Omental fat pad (tissue), 4 donors: Measurements from ENCODE around the gene SYT7. TPM values are rescaled to one million over a fixed set of nuclear protein-coding genes. Genes with fewer than 3 reads are reported as not detected.
"Not testable (repeated sequence)": the region's sequence is repeated elsewhere in the genome, so short reads cannot be mapped to it uniquely, and the experiment has no call there.

Source experiments
- ATAC-seq: fragments of 150-250 bp; one replicate; pipeline ENCODE4 v1.9.1; 2016; ENCODE audit warnings: mild to moderate bottlenecking, moderate library complexity; ENCODE audit not compliant: low FRiP score
- DNase-seq: peaks from one replicate; pipeline ENCODE4 v3.0.0-alpha.2; 2019; ENCODE audit warnings: low spot score
- total RNA-seq, 4 donors: library from RNA; depleted of rRNA; stranded (reverse); fragments of >200 nt; gene quantifications; one replicate each; pipeline ENCODE4 v1.1.0, GENCODE V29; 2016
- TF ChIP-seq, protein P1 (sequence below), 3 donors: fragments of 450-650 bp; IDR thresholded peaks; one replicate each; pipeline ENCODE4 v1.5.1; 2016 to 2017; ENCODE audit warnings: antibody characterized with exemption in 3 of 3, mild to moderate bottlenecking in 3 of 3, moderate library complexity in 2 of 3

SYT7 gene
- total RNA-seq, 4 donors from 2014 or later = 1.6 to 6.6 (median 4.4) TPM

DNA sequence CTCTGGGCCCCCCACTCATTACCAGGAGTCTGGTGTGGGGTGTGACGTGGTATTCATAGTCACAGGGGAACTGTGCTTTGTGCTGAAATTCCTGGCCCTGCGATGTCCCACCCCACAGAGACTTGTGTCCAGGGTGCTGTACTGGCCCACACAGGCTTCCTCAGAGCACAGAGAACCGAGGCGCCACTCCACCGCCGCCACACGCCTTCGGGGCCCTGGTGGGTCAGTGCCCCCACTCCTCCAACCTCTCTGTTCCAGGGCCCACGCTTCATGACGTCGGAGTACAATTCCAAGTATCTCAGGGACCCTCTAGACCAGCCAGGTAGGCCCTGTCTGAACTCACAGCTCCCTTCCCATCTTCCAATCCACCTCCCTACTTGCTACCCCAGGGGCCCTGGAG is 95.8 kb downstream of the SYT7 start:
- ATAC-seq = no peak
- TF ChIP-seq, protein P1, sequence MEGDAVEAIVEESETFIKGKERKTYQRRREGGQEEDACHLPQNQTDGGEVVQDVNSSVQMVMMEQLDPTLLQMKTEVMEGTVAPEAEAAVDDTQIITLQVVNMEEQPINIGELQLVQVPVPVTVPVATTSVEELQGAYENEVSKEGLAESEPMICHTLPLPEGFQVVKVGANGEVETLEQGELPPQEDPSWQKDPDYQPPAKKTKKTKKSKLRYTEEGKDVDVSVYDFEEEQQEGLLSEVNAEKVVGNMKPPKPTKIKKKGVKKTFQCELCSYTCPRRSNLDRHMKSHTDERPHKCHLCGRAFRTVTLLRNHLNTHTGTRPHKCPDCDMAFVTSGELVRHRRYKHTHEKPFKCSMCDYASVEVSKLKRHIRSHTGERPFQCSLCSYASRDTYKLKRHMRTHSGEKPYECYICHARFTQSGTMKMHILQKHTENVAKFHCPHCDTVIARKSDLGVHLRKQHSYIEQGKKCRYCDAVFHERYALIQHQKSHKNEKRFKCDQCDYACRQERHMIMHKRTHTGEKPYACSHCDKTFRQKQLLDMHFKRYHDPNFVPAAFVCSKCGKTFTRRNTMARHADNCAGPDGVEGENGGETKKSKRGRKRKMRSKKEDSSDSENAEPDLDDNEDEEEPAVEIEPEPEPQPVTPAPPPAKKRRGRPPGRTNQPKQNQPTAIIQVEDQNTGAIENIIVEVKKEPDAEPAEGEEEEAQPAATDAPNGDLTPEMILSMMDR (IDR thresholded peaks at IDR 0.05) = no peak
- no peak for DNase-seq

DNA sequence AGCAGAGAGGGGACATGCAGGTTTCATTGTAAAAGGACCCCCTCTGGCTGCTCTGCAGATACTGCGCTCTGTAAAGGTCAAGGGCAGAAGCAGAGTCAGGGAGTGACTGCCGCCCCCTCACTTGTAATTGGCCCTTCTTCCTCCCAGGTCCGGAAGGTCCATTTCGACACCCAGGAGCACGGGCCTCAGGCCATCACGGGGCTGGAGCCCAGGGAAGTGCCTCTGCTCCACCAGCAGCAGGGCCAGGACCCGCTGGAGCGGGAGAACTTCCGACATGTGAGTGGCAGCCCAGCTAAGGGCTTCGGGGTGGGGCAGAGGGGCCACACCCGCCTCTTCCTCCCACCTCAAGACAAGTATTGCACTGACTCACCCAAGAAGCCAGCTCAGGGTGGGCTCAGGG is 96.3 kb downstream of the SYT7 start:
- ATAC-seq (no peak), DNase-seq (no peak)
- TF ChIP-seq, protein P1 (IDR thresholded peaks at IDR 0.05) = no peak

DNA sequence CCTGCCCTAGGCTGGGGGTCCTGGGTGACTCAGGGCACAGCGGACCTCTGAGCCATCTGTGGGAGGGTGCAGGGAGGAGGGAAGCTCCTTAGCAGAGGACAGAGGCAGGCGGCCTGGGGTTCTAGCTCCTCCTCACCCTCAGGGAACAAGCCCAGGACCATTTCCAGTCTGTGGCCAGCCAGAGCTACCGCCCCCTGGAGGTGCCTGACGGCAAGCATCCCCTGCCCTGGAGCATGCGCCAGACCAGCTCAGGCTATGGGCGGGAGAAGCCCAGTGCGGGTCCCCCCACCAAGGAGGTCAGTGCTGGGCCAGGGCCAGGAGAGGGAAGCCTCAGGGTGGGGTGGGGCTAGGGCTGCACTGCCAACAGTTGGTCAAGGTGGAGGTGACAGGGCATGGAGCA is 98.4 kb downstream of the SYT7 start:
- DNase-seq (no peak), ATAC-seq (no peak)
- TF ChIP-seq, protein P1 (IDR thresholded peaks at IDR 0.05) = no peak

DNA sequence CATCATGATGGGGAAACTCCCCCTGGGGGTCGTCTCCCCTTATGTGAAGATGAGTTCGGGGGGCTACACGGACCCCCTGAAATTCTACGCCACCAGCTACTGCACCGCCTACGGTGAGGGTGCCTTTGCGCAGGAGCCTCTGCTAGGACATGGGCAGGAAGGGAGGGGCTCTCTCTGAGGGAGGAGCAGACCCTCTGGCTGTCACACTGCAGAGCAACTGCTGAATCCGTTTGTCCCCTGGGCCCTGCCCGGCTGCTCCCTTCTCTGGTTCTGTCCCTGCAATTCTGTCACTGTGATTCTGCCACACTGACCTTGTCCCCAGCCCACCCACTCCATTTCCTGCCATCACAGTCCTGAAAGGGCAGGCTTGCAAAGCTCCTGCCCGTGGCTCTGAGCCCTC is 99.1 kb downstream of the SYT7 start:
- DNase-seq (no peak), ATAC-seq (no peak)
- TF ChIP-seq, protein P1 (IDR thresholded peaks at IDR 0.05) = no peak

DNA sequence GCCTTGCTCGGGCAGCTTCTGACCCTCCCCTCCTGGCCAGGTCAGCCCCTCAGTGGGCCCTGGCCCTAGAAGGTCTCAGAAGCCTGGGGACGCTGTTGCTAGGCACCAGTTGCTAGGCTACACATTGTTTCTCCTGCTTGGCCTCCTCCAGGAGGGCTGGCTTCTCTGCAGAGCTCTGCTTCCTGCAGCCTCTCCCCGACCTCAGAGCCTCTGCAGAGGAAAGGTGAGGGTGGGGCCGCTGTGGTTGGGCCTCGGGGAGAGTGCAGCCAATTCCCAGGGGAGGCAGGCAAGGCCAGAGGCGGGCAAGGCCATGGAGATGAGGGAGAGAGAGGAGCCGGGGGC is 99.9 kb downstream of the SYT7 start:
- TF ChIP-seq, protein P1 (IDR thresholded peaks at IDR 0.05) = no peak
- ATAC-seq (no peak), DNase-seq (no peak)

DNA sequence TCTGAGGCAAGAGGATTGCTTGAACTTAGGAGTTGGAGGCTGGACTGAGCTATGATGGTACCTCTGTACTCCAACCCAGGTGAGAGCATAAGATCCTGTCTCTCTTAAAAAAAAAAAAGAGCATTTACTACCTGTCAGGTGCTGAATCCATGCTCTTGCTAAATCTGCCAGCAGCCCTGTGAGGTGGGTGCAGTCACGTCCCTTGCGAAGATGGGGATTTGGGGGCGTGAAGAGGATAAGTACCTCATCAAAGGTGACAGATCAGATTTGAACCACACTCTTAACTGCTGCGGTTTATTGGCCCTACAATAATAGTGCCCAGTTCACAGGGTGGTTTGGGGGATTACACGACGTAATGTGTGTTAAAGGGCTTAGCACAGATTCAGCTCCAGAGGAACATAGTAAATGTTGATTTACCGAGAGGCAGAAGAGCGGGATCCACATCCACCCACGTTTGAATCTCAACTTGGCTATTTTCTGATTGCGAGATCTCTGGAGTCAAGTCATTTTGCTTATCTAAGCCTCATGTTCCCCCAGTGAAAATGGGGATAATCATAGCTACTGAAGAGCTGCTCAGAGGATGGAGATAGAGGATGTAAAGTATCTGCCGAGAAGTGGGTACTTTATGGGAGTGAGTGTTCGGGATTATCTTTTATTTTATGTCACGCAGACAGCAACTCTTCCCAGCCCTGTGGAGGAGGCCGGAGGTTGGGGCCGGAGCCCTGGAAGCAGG is 100.4 kb downstream of the SYT7 start:
- no peak for ATAC-seq
- no peak for DNase-seq
- TF ChIP-seq, protein P1 (IDR thresholded peaks at IDR 0.05) = no peak

DNA sequence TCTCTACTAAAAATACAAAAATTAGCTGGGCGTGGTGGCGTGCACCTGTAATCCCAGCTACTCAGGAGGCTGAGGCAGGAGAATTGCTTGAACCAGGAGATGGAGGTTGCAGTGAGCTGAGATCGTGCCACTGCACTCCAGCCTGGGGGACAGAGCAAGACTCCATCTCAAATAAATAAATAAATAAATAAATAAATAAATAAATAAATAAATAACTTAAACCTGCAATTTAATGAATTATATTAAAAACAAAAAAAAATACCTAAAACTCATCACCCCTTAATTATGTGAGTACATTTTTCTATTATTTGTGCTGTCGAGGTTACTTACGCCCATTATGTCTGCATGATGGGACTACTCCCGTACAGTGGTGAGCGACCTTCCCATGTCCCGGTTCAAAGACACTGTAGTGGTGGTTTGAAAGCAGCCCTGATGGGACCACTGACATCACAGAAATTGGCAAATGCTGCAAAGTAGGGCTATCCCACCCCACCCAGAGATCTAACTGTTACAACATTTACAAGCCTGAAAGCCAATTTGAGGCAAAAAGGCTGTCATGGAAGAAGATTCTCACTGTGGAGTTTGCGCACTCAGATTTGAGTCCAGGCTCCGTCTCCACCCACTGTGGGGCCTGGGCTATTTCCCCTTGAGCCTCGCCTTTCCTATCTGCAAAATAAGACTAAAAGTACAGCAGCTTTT is 101.4 kb downstream of the SYT7 start:
- ATAC-seq, DNase-seq: not testable (repeated sequence)
